H9 (cell line): ENCODE measurements around the gene LAMTOR5. TPM values are rescaled to one million over a fixed set of nuclear protein-coding genes. Genes with fewer than 3 reads are reported as not detected.
"Not testable (repeated sequence)": the region's sequence is repeated elsewhere in the genome, so short reads cannot be mapped to it uniquely, and the experiment has no call there.

Experiments
- DNase-seq: peaks from one replicate; pipeline ENCODE4 v3.0.0-alpha.2; 2017
- H2AFZ ChIP-seq: one replicate; pipeline ENCODE4 v1.6.1; 2013; ENCODE audit warnings: mild to moderate bottlenecking, low read length, control low read depth, moderate library complexity
- H2AK5ac ChIP-seq: 2 replicates; pipeline ENCODE4 v1.6.1; 2013; ENCODE audit warnings: low read length, control low read depth, mixed read lengths; ENCODE audit not compliant: insufficient read length
- H2BK120ac ChIP-seq: one replicate; pipeline ENCODE4 v1.6.1; 2013; ENCODE audit warnings: low read depth, mild to moderate bottlenecking, low read length, control low read depth, inconsistent platforms; ENCODE audit not compliant: poor library complexity, severe bottlenecking
- H2BK12ac ChIP-seq: 2 replicates; pipeline ENCODE4 v1.6.1; 2013; ENCODE audit warnings: low read length, control low read depth, mixed read lengths, low read depth; ENCODE audit not compliant: insufficient read length
- H2BK15ac ChIP-seq: 2 replicates; pipeline ENCODE4 v1.6.1; 2013; ENCODE audit warnings: low read depth, low read length, control low read depth
- H2BK20ac ChIP-seq: one replicate; pipeline ENCODE4 v1.6.1; 2013; ENCODE audit warnings: low read depth, mild to moderate bottlenecking, low read length, control low read depth, inconsistent platforms; ENCODE audit not compliant: poor library complexity, severe bottlenecking
- H2BK5ac ChIP-seq: 2 replicates; pipeline ENCODE4 v1.6.1; 2013; ENCODE audit warnings: low read length, control low read depth, mixed read lengths; ENCODE audit not compliant: insufficient read length
- H3K14ac ChIP-seq: 2 replicates; pipeline ENCODE4 v1.6.1; 2013; ENCODE audit warnings: low read length, control low read depth; ENCODE audit not compliant: insufficient read depth
- H3K18ac ChIP-seq: 2 replicates; pipeline ENCODE4 v1.6.1; 2013; ENCODE audit warnings: low read depth, mild to moderate bottlenecking, mixed read lengths, low read length, control low read depth; ENCODE audit not compliant: insufficient read length
- H3K23ac ChIP-seq: 2 replicates; pipeline ENCODE4 v1.6.1; 2013; ENCODE audit warnings: low read length, control low read depth, mixed read lengths, low read depth; ENCODE audit not compliant: insufficient read length
- H3K23me2 ChIP-seq: 2 replicates; pipeline ENCODE4 v1.6.1; 2013; ENCODE audit warnings: low read depth, mild to moderate bottlenecking, mixed read lengths, low read length, control low read depth; ENCODE audit not compliant: insufficient read length, poor library complexity, severe bottlenecking
- H3K27ac ChIP-seq: 2 replicates; pipeline ENCODE4 v1.5.1; 2013; ENCODE audit warnings: low read length, control low read depth, mixed read lengths, low read depth; ENCODE audit not compliant: insufficient read length
- H3K27me3 ChIP-seq: 2 replicates; pipeline ENCODE4 v1.6.1; 2013; ENCODE audit warnings: low read length, control low read depth, inconsistent platforms; ENCODE audit not compliant: insufficient read depth
- H3K4ac ChIP-seq: 2 replicates; pipeline ENCODE4 v1.6.1; 2013; ENCODE audit warnings: low read depth, mild to moderate bottlenecking, control low read depth, inconsistent platforms, low read length, moderate library complexity
- H3K4me1 ChIP-seq: 2 replicates; pipeline ENCODE4 v1.6.1; 2013; ENCODE audit warnings: low read length, control low read depth, inconsistent platforms; ENCODE audit not compliant: insufficient read depth
- H3K4me2 ChIP-seq: 2 replicates; pipeline ENCODE4 v1.6.1; 2013; ENCODE audit warnings: low read length, control low read depth, mixed read lengths; ENCODE audit not compliant: insufficient read length, insufficient read depth
- H3K56ac ChIP-seq: 2 replicates; pipeline ENCODE4 v1.6.1; 2013; ENCODE audit warnings: low read depth, mild to moderate bottlenecking, mixed read lengths, low read length, control low read depth; ENCODE audit not compliant: insufficient read length
- H3K79me1 ChIP-seq: 2 replicates; pipeline ENCODE4 v1.6.1; 2013; ENCODE audit warnings: low read depth, mild to moderate bottlenecking, moderate library complexity, low read length, control low read depth, inconsistent platforms; ENCODE audit not compliant: insufficient read depth, poor library complexity, severe bottlenecking
- H3K79me2 ChIP-seq: 2 replicates; pipeline ENCODE4 v1.6.1; 2013; ENCODE audit warnings: low read length, control low read depth, inconsistent platforms; ENCODE audit not compliant: insufficient read depth
- H3K9ac ChIP-seq: 2 replicates; pipeline ENCODE4 v1.6.1; 2013; ENCODE audit warnings: low read length, control low read depth, mixed read lengths; ENCODE audit not compliant: insufficient read length; ENCODE audit errors: extremely low read depth
- H3K9me3 ChIP-seq: one replicate; pipeline ENCODE4 v1.6.1; 2013; ENCODE audit warnings: low read depth, low read length, inconsistent platforms; ENCODE audit not compliant: control insufficient read depth
- H3T11ph ChIP-seq: one replicate; pipeline ENCODE4 v1.6.1; 2013; ENCODE audit warnings: mild to moderate bottlenecking, low read length, control low read depth, inconsistent platforms
- H4K20me1 ChIP-seq: one replicate; pipeline ENCODE4 v1.6.1; 2013; ENCODE audit not compliant: control insufficient read depth, insufficient read length, insufficient read depth
- H4K5ac ChIP-seq: 2 replicates; pipeline ENCODE4 v1.6.1; 2013; ENCODE audit warnings: low read depth, mild to moderate bottlenecking, mixed read lengths, low read length, control low read depth; ENCODE audit not compliant: insufficient read length
- H4K8ac ChIP-seq: replicated peaks from 2 replicates; pipeline ENCODE4 v1.6.1; 2013; ENCODE audit warnings: low read length, control low read depth, mixed read lengths, low read depth; ENCODE audit not compliant: insufficient read length
- H4K91ac ChIP-seq: 2 replicates; pipeline ENCODE4 v1.6.1; 2013; ENCODE audit warnings: low read depth, mild to moderate bottlenecking, moderate library complexity, mixed read lengths, low read length, control low read depth; ENCODE audit not compliant: insufficient read length
- H3K27ac Mint-ChIP-seq, 3 experiments: 2 replicates in 2 of 3; 3 replicates in 1 of 3; pipeline ENCODE4 v1.8.0; 2020 to 2021; ENCODE audit warnings: mixed read lengths in 3 of 3, mild to moderate bottlenecking in 1 of 3, moderate library complexity in 1 of 3
- H3K27me3 Mint-ChIP-seq: 2 replicates; pipeline ENCODE4 v1.8.0; 2021; ENCODE audit warnings: low read depth, mild to moderate bottlenecking, moderate library complexity, mixed read lengths
- H3K36me3 Mint-ChIP-seq, 3 experiments: 2 replicates in 2 of 3; 3 replicates in 1 of 3; pipeline ENCODE4 v1.8.0; 2020 to 2021; ENCODE audit warnings: low read depth in 3 of 3, mixed read lengths in 3 of 3; ENCODE audit not compliant: insufficient read depth in 1 of 3
- H3K4me1 Mint-ChIP-seq, 2 experiments: 2 replicates each; pipeline ENCODE4 v1.8.0; 2020; ENCODE audit warnings: mixed read lengths in 2 of 2
- H3K4me3 Mint-ChIP-seq, 2 experiments: 2 replicates in 1 of 2; 3 replicates in 1 of 2; pipeline ENCODE4 v1.8.0; 2020 to 2021; ENCODE audit warnings: mild to moderate bottlenecking in 2 of 2, mixed read lengths in 2 of 2, moderate library complexity in 1 of 2
- H3K9me3 Mint-ChIP-seq, 2 experiments: 2 replicates in 1 of 2; 3 replicates in 1 of 2; pipeline ENCODE4 v1.8.0; 2020; ENCODE audit warnings: mild to moderate bottlenecking in 2 of 2, mixed read lengths in 2 of 2, moderate library complexity in 1 of 2
- WGBS: extraction: QIAGEN DNeasy Blood & Tissue Kit; methylation state at CpG from one replicate; pipeline ENCODE4 v1.1.7; 2013; ENCODE audit warnings: missing lambda C conversion rate, low lambda C conversion rate, mixed read lengths; ENCODE audit not compliant: insufficient read length; ENCODE audit errors: extremely low coverage; 5-methylcytosine and 5-hydroxymethylcytosine counted together
- total RNA-seq: library from RNA; stranded (reverse); gene quantifications from 2 replicates; pipeline ENCODE4 v1.2.1, GENCODE V29; 2021
- TF ChIP-seq, protein P1 (sequence below): fragments of 200-600 bp; sonication (generic); conservative IDR thresholded peaks from 3 replicates; pipeline ENCODE4 v1.8.0; 2021; ENCODE audit warnings: antibody characterized with exemption, mild to moderate bottlenecking

Gene LAMTOR5
- total RNA-seq, 1 experiment from 2014 or later, result 108 TPM

DNA sequence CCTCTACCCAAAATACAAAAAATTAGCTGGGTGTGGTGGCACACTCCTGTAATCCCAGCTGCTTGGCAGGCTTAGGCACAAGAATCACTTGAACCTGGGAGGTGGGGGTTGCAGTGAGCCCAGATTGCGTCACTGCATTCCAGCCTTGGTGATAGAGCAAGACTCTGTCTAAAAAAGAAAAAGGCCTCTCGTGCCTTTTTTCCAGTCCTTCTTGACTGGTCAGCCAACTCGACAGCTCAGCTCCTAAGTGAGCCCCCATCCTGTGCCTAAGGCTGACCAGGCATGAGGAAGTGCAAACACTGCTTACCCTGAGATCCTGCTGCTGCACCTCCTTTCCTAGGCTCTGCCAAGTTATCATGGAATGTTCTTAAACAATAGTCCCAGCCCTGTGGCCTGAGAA lies 33.4 kb upstream of the LAMTOR5 start:
- Histone ChIP-seq H4K5ac (no peak overlapping the region), H3K9ac (no peak overlapping the region), H4K20me1 (no peaks in the 10 kb centered on the region), H3K23ac (no peak overlapping the region), H3K14ac (no peak overlapping the region), H3K56ac (no peak overlapping the region), H2BK20ac (no peak overlapping the region), H4K8ac (no peak overlapping the region), H3K4ac (no peak overlapping the region), H2BK120ac (no peak overlapping the region), H2AK5ac (no peak overlapping the region), H3K23me2 (no peaks in the 10 kb centered on the region), H3K79me2 (no peaks in the 10 kb centered on the region), H3K27me3 (no peaks in the 10 kb centered on the region), H3K27ac (no peak overlapping the region), H2BK12ac (no peak overlapping the region), H2AFZ (no peak overlapping the region), H3T11ph (no peak overlapping the region), H2BK5ac (no peak overlapping the region), H3K79me1 (no peaks in the 10 kb centered on the region), H2BK15ac (no peak overlapping the region), H3K4me1 (no peaks in the 10 kb centered on the region), H3K4me2 (no peak overlapping the region), H4K91ac (no peak overlapping the region), H3K18ac (no peak overlapping the region), H3K9me3 (no peaks in the 10 kb centered on the region)
- H3K27ac Mint-ChIP-seq, result no peak overlapping the region
- H3K4me1 Mint-ChIP-seq, result peaks cover 2 to 8% of the 10 kb centered on the region in 2 experiments; a peak in 2 of 4 replicates
- no peaks in the 10 kb centered on the region for H3K9me3 Mint-ChIP-seq
- H3K36me3 Mint-ChIP-seq, result no peaks in the 10 kb centered on the region
- H3K27me3 Mint-ChIP-seq, result no peaks in the 10 kb centered on the region; the same call in 1 of the 2 replicates
- TF ChIP-seq, protein P1, sequence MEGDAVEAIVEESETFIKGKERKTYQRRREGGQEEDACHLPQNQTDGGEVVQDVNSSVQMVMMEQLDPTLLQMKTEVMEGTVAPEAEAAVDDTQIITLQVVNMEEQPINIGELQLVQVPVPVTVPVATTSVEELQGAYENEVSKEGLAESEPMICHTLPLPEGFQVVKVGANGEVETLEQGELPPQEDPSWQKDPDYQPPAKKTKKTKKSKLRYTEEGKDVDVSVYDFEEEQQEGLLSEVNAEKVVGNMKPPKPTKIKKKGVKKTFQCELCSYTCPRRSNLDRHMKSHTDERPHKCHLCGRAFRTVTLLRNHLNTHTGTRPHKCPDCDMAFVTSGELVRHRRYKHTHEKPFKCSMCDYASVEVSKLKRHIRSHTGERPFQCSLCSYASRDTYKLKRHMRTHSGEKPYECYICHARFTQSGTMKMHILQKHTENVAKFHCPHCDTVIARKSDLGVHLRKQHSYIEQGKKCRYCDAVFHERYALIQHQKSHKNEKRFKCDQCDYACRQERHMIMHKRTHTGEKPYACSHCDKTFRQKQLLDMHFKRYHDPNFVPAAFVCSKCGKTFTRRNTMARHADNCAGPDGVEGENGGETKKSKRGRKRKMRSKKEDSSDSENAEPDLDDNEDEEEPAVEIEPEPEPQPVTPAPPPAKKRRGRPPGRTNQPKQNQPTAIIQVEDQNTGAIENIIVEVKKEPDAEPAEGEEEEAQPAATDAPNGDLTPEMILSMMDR, result no peak
- DNase-seq, result no peak
- WGBS, result no CpG with 5 or more reads among the region's 3 CpGs
- no peak overlapping the region for H3K4me3 Mint-ChIP-seq

DNA sequence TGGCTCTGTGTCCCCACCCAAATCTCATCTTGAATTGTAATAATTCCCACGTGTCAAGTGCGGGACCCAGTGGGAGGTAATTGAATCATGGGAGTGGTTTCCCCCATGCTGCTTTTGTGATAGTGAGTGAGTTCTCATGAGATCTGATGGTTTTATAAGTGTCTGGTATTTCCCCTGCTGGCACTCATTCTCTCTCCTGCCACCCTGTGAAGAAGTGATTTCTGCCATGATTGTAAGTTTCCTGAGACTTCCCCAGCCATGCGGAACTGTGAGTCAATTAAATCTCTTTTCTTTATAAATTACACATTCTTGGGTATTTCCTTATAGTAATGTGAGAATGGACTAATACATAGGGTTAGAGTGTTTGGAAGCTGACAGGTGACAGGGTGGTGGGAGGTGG lies 32.4 kb upstream of the LAMTOR5 start:
- WGBS, result no CpG with 5 or more reads among the region's 3 CpGs
- not testable (repeated sequence) for H3K56ac ChIP-seq, H3K4ac ChIP-seq, H3K4me3 Mint-ChIP-seq, H2BK15ac ChIP-seq, H3K9ac ChIP-seq, H3K4me2 ChIP-seq, H3K27ac ChIP-seq, H2AK5ac ChIP-seq, H3K27ac Mint-ChIP-seq, H3K4me1 ChIP-seq, H4K91ac ChIP-seq, H3K23ac ChIP-seq, H3K36me3 Mint-ChIP-seq, H4K5ac ChIP-seq, H3K79me2 ChIP-seq, H2BK120ac ChIP-seq, H2BK12ac ChIP-seq, DNase-seq, H2AFZ ChIP-seq, H4K8ac ChIP-seq, H3K79me1 ChIP-seq, H4K20me1 ChIP-seq, H3K4me1 Mint-ChIP-seq, H3K23me2 ChIP-seq, H3K27me3 ChIP-seq, H2BK20ac ChIP-seq, H3T11ph ChIP-seq, H3K9me3 ChIP-seq, H3K9me3 Mint-ChIP-seq, H3K18ac ChIP-seq, H3K27me3 Mint-ChIP-seq, H2BK5ac ChIP-seq, H3K14ac ChIP-seq
